Muscle layer of duodenum (tissue), 2 donors: ENCODE data around the gene MAU2.

ENCODE experiments used
- H3K27ac ChIP-seq: one replicate; pipeline ENCODE4 v1.7.0; 2013; ENCODE audit warnings: mild to moderate bottlenecking, low read length
- H3K27me3 ChIP-seq: one replicate; pipeline ENCODE4 v1.7.0; 2013; ENCODE audit warnings: low read depth, mild to moderate bottlenecking, control low read depth, low read length
- H3K36me3 ChIP-seq, 2 donors: one replicate each; pipeline ENCODE4 v1.7.0; 2013; ENCODE audit warnings: low read length in 2 of 2, control low read depth in 1 of 2, mild to moderate bottlenecking in 1 of 2; ENCODE audit not compliant: insufficient read depth in 2 of 2, control insufficient read depth in 1 of 2
- H3K4me1 ChIP-seq, 2 donors: one replicate each; pipeline ENCODE4 v1.7.0; 2013; ENCODE audit warnings: low read length in 2 of 2, mild to moderate bottlenecking in 2 of 2, control low read depth in 1 of 2, moderate library complexity in 1 of 2; ENCODE audit not compliant: insufficient read depth in 2 of 2, control insufficient read depth in 1 of 2
- H3K4me3 ChIP-seq, 2 donors: one replicate each; pipeline ENCODE4 v1.7.0; 2013; ENCODE audit warnings: low read length in 2 of 2, low read depth in 1 of 2, mild to moderate bottlenecking in 1 of 2
- H3K9me3 ChIP-seq, 2 donors: one replicate each; pipeline ENCODE4 v1.7.0; 2013; ENCODE audit warnings: low read length in 2 of 2, control low read depth in 1 of 2, mild to moderate bottlenecking in 1 of 2; ENCODE audit not compliant: control insufficient read depth in 1 of 2
- donor health status: healthy.

Gene MAU2

GRCh38 chr19:19308373-19308772 lies 12.3 kb upstream of the MAU2 start:
- Histone ChIP-seq H3K4me3 (no peak overlapping the region), H3K27me3 (no peaks in the 10 kb centered on the region), H3K36me3 (peaks cover 28 to 86% of the 10 kb centered on the region in 2 donors), H3K4me1 (peaks cover 0 to 3% of the 10 kb centered on the region in 2 donors), H3K27ac (no peak overlapping the region), H3K9me3 (no peaks in the 10 kb centered on the region)

- peaks cover 12 to 45% of the 10 kb centered on the region in 2 donors for H3K36me3 ChIP-seq
Observed at GRCh38 chr19:19315444-19315843, 5.2 kb upstream of the MAU2 start.

GRCh38 chr19:19316082-19316481 lies 4.5 kb upstream of the MAU2 start:
- H3K27ac ChIP-seq, result no peak overlapping the region
- peaks cover 10 to 40% of the 10 kb centered on the region in 2 donors for H3K36me3 ChIP-seq
- H3K4me1 ChIP-seq, result peaks cover 3 to 13% of the 10 kb centered on the region in 2 donors

More at GRCh38 chr19:19315444-19315843, 5.2 kb upstream of the MAU2 start:
- H3K27me3 ChIP-seq, result no peaks in the 10 kb centered on the region
- no peak overlapping the region for H3K27ac ChIP-seq
- H3K4me1 ChIP-seq, result peaks cover 3 to 13% of the 10 kb centered on the region in 2 donors
- H3K9me3 ChIP-seq, result no peaks in the 10 kb centered on the region
- H3K4me3 ChIP-seq, result no peak overlapping the region

GRCh38 chr19:19319732-19320360 lies 783 bp upstream of the MAU2 start:
- peaks cover 6 to 40% of the 10 kb centered on the region in 2 donors for H3K4me1 ChIP-seq
- H3K27ac ChIP-seq, result peak overlapping the region; percentile 93
- no peaks in the 10 kb centered on the region for H3K9me3 ChIP-seq
- H3K36me3 ChIP-seq, result peaks cover 17 to 30% of the 10 kb centered on the region in 2 donors
- peak overlapping the region; percentile 97 to 98 for H3K4me3 ChIP-seq
- no peaks in the 10 kb centered on the region for H3K27me3 ChIP-seq

More at GRCh38 chr19:19316082-19316481, 4.5 kb upstream of the MAU2 start:
- no peaks in the 10 kb centered on the region for H3K9me3 ChIP-seq
- H3K27me3 ChIP-seq, result no peaks in the 10 kb centered on the region
- no peak overlapping the region for H3K4me3 ChIP-seq

GRCh38 chr19:19321141-19321577 lies 530 bp downstream of the MAU2 start:
- Histone ChIP-seq H3K36me3 (peaks cover 12 to 19% of the 10 kb centered on the region in 2 donors), H3K9me3 (no peaks in the 10 kb centered on the region), H3K27ac (peak overlapping the region; percentile 93), H3K4me1 (peaks cover 6 to 40% of the 10 kb centered on the region in 2 donors), H3K27me3 (no peaks in the 10 kb centered on the region), H3K4me3 (peak overlapping the region; percentile 97 to 98)

- Histone ChIP-seq H3K4me3 (no peak overlapping the region), H3K27me3 (no peaks in the 10 kb centered on the region), H3K36me3 (peaks cover 7 to 24% of the 10 kb centered on the region in 2 donors), H3K4me1 (peaks cover 4 to 38% of the 10 kb centered on the region in 2 donors), H3K27ac (no peak overlapping the region), H3K9me3 (no peaks in the 10 kb centered on the region)
Observed at GRCh38 chr19:19324059-19324770, 3.6 kb downstream of the MAU2 start.

GRCh38 chr19:19327672-19328071 lies 7.0 kb downstream of the MAU2 start:
- Histone ChIP-seq H3K4me3 (no peak overlapping the region), H3K4me1 (peaks cover 0 to 17% of the 10 kb centered on the region in 2 donors), H3K9me3 (no peaks in the 10 kb centered on the region), H3K27ac (no peak overlapping the region), H3K36me3 (peaks cover 15 to 50% of the 10 kb centered on the region in 2 donors), H3K27me3 (no peaks in the 10 kb centered on the region)

GRCh38 chr19:19329126-19329525 lies 8.5 kb downstream of the MAU2 start:
- Histone ChIP-seq H3K4me1 (peaks cover 0 to 9% of the 10 kb centered on the region in 2 donors), H3K27ac (no peak overlapping the region), H3K36me3 (peaks cover 15 to 53% of the 10 kb centered on the region in 2 donors), H3K4me3 (no peak overlapping the region), H3K9me3 (no peaks in the 10 kb centered on the region), H3K27me3 (no peaks in the 10 kb centered on the region)

GRCh38 chr19:19334063-19334988 lies 13.7 kb downstream of the MAU2 start:
- H3K9me3 ChIP-seq, result no peaks in the 10 kb centered on the region
- H3K27ac ChIP-seq, result peak overlapping the region; percentile 31
- H3K4me3 ChIP-seq, result no peak overlapping the region
- no peaks in the 10 kb centered on the region for H3K27me3 ChIP-seq
- no peaks in the 10 kb centered on the region for H3K4me1 ChIP-seq
- peaks cover 37 to 83% of the 10 kb centered on the region in 2 donors for H3K36me3 ChIP-seq

GRCh38 chr19:19334989-19335344 lies 14.3 kb downstream of the MAU2 start:
- no peaks in the 10 kb centered on the region for H3K27me3 ChIP-seq
- peak overlapping the region; percentile 40 for H3K27ac ChIP-seq
- H3K4me1 ChIP-seq, result no peaks in the 10 kb centered on the region
- peaks cover 37 to 79% of the 10 kb centered on the region in 2 donors for H3K36me3 ChIP-seq
- H3K4me3 ChIP-seq, result no peak overlapping the region
- no peaks in the 10 kb centered on the region for H3K9me3 ChIP-seq
